Measurements from ENCODE around the gene SORCS3. TPM values are rescaled to one million over a fixed set of nuclear protein-coding genes. Genes with fewer than 3 reads are reported as not detected.

The SORCS3 gene
- total RNA-seq, 1 donor from 2014 or later, result not detected

DNA sequence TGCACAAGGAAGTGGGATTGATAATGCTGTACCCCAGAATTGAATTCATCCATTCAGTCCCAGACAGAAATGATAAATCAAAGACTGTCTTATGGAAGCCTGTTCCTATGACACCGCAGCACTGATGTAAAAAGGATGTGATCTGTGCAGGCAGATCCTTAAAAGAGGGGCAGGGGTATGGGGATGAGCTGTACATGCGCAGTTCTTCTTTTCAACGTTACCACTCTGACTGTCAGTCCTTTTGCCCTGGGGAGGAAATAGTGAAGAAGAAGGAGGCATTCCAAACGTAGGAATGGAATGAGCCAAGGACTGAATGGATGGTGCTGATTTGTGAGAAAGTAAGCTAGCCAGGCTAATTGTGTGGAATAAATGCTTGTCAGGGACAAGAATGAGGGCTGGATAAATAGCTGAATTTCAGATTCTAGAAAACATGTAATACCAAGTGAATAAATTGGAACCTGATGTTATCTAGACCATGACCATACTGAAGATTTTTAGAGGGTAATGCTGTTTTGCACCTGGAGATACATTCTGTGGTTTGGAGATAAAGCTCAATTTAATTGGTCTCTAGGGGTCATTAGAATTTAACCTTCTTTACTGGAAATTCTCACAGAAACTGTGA, 509.3 kb downstream of the SORCS3 start:
- intact Hi-C loops (cut with micrococcal nuclease), result no loop called here
- no peak for DNase-seq (ENCODE audit: low spot score)
- Mint-ChIP-seq H3K27ac (no peak overlapping the region), H3K9me3 (no peaks in the 10 kb centered on the region), H3K4me1 (ENCODE audit: low read depth) (no peaks in the 10 kb centered on the region), H3K36me3 (ENCODE audit: low read depth) (no peaks in the 10 kb centered on the region), H3K4me3 (ENCODE audit: low read depth) (no peak overlapping the region), H3K27me3 (ENCODE audit: low read depth) (no peaks in the 10 kb centered on the region)

DNA sequence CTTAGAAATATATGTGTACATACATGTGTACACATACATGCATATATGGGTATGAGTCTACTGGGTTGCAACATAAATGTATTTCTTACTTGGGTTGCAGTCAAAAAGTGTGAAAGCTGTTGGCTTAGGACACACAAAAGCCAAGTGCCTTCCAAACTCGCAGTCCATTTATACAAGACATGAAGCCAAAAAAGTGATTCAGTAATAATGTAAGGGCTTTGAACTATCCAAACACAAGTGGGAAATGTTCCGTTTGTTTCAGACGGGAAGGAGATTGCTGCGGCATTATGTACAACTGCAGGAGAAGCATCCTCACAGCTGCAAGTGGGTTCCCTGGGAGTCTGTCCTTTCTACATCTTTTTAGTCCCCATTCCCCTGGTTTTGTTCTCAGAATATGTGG, 513.6 kb downstream of the SORCS3 start:
- H3K27me3 Mint-ChIP-seq (ENCODE audit: low read depth), result no peaks in the 10 kb centered on the region
- H3K27ac Mint-ChIP-seq, result no peak overlapping the region
- H3K4me1 Mint-ChIP-seq (ENCODE audit: low read depth), result no peaks in the 10 kb centered on the region
- no peak overlapping the region for H3K4me3 Mint-ChIP-seq (ENCODE audit: low read depth)
- DNase-seq (ENCODE audit: low spot score), result no peak
- H3K36me3 Mint-ChIP-seq (ENCODE audit: low read depth), result no peaks in the 10 kb centered on the region
- intact Hi-C loops (cut with micrococcal nuclease), result no loop called here
- H3K9me3 Mint-ChIP-seq, result no peaks in the 10 kb centered on the region

DNA sequence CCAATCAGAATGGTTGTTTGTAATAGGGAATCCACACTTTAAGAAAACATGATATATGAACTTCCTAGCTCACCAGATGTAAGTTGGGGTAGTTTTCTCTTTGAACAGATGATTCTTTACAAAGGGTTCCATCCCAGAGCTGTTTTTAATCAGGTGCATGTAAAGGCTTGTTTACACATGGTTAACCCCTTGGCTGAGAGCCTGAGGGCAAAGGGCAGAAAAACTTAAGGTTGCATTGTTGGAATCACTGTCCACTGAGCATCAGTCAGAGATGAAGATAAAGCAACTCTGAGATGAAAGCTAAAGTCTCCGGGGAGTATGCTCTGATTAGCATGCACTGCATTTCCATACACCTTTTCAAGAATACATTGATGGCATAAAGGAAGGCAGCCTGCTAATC, 518.2 kb downstream of the SORCS3 start:
- H3K27ac Mint-ChIP-seq, result no peak overlapping the region

DNA sequence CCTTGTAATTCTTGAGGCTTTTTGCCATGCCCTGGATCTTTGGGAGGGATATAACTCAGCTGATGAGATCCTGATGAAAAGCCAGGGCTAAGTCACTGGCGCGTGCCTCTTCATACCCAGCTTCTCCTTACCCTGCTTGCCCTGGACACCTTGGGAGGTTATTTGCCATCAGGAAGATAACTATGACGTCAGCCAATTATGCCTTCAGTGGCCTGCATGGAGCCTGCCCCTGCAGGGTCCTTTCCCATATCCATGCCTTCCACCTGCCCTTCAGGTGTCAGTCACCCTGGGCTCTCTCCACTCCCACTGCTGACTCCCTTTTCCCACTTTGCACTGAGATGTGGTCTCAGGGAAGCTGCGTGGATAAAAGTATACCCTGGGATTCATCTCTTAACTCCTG, 520.1 kb downstream of the SORCS3 start:
- H3K9me3 Mint-ChIP-seq, result no peaks in the 10 kb centered on the region
- intact Hi-C loops (cut with micrococcal nuclease), result no loop called here
- no peak for DNase-seq (ENCODE audit: low spot score)
- H3K4me3 Mint-ChIP-seq (ENCODE audit: low read depth), result no peak overlapping the region
- no peaks in the 10 kb centered on the region for H3K27me3 Mint-ChIP-seq (ENCODE audit: low read depth)
- H3K36me3 Mint-ChIP-seq (ENCODE audit: low read depth), result no peaks in the 10 kb centered on the region
- H3K4me1 Mint-ChIP-seq (ENCODE audit: low read depth), result no peaks in the 10 kb centered on the region
- no peak overlapping the region for H3K27ac Mint-ChIP-seq

More for the DNA sequence above, 518.2 kb downstream of the SORCS3 start:
- Mint-ChIP-seq H3K4me3 (ENCODE audit: low read depth) (no peak overlapping the region), H3K4me1 (ENCODE audit: low read depth) (no peaks in the 10 kb centered on the region), H3K27me3 (ENCODE audit: low read depth) (no peaks in the 10 kb centered on the region), H3K9me3 (no peaks in the 10 kb centered on the region), H3K36me3 (ENCODE audit: low read depth) (no peaks in the 10 kb centered on the region)
- intact Hi-C loops (cut with micrococcal nuclease), result no loop called here
- no peak for DNase-seq (ENCODE audit: low spot score)

DNA sequence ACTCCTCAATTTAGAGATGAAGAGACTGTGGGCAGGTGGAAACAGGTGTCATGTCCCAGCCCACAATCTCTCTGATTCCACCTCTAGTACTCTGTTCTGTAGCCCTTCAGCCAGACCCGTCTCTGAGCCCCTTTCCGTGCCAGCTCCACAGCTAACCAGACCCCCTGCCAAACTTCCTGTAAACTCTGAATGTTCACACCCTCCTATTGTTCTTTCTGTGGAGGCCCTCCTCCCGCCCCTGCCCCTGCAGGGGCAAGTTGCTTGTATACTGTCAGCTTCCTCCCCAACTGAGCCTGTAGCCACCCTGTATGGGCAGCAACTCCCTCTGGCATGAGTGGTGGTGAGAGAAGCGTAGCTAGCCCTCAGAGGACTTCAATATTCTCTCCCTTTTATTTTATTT, 520.7 kb downstream of the SORCS3 start:
- H3K4me1 Mint-ChIP-seq (ENCODE audit: low read depth), result no peaks in the 10 kb centered on the region
- DNase-seq (ENCODE audit: low spot score), result no peak
- intact Hi-C loops (cut with micrococcal nuclease), result no loop called here
- no peaks in the 10 kb centered on the region for H3K9me3 Mint-ChIP-seq
- H3K4me3 Mint-ChIP-seq (ENCODE audit: low read depth), result no peak overlapping the region
- no peak overlapping the region for H3K27ac Mint-ChIP-seq
- no peaks in the 10 kb centered on the region for H3K27me3 Mint-ChIP-seq (ENCODE audit: low read depth)
- H3K36me3 Mint-ChIP-seq (ENCODE audit: low read depth), result no peaks in the 10 kb centered on the region

DNA sequence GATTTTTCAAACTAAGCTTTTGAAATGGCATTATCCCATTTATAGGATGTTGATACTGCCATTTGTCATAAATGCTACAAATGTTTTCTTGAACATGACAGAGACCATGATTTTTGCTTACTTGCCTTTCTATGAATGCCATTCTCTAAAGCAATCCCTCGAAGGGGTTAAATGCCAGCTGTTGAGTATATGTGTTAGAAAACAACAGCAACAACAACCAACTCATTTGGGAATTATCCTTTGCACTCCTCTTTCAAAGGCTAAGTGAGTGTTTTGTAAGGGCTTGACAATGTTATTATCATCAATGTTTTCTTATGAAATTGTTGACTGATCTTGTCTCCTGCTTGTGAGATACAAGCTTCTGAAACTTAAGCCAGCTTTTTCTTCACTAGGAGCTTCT, 529.4 kb downstream of the SORCS3 start:
- Mint-ChIP-seq H3K27ac (no peak overlapping the region), H3K9me3 (no peaks in the 10 kb centered on the region), H3K4me1 (ENCODE audit: low read depth) (no peaks in the 10 kb centered on the region), H3K27me3 (ENCODE audit: low read depth) (peaks cover 1% of the 10 kb centered on the region), H3K4me3 (ENCODE audit: low read depth) (no peak overlapping the region), H3K36me3 (ENCODE audit: low read depth) (no peaks in the 10 kb centered on the region)
- no peak for DNase-seq (ENCODE audit: low spot score)
- intact Hi-C loops (cut with micrococcal nuclease), result no loop called here

DNA sequence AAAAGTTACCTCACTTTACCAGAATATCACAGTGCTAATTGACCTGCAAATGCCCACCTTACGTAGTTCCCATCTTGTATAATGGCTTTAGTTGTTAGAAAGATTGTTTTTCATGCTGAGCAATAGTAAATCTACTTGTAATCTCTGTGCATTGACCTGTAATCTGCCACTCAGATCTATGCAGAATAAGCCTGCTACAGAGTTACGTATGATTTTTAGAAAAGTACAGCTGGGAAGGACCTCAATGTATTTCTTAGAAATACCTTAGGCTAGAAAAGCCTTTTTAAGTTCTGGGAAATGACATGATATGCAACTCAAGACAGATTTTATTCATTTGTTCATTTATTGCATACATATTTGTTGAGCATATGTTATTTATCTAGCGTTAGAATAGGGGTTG, 530.9 kb downstream of the SORCS3 start:
- peaks cover 1% of the 10 kb centered on the region for H3K27me3 Mint-ChIP-seq (ENCODE audit: low read depth)
- DNase-seq (ENCODE audit: low spot score), result no peak
- no peak overlapping the region for H3K4me3 Mint-ChIP-seq (ENCODE audit: low read depth)
- no peak overlapping the region for H3K27ac Mint-ChIP-seq
- intact Hi-C loops (cut with micrococcal nuclease), result no loop called here
- H3K9me3 Mint-ChIP-seq, result no peaks in the 10 kb centered on the region
- H3K36me3 Mint-ChIP-seq (ENCODE audit: low read depth), result no peaks in the 10 kb centered on the region
- H3K4me1 Mint-ChIP-seq (ENCODE audit: low read depth), result no peaks in the 10 kb centered on the region

DNA sequence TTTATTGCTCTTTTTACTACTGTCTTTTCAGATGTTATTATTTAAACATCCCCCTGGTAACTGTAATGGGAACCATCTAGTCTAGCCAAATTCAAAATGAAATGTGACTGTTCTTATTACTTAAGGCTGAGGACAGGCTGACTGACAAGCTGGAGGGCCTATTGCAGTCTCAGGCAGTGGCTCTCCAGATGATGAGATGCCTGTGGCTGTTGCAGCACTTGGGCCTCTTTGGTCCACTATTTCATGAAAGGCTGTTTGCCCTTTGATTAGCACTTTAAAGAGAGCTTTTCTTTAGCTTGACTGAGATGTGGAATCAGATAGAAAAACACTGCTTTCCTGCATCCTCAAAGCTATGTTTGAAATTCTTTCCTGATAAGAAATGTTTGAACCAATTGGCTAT, 540.5 kb downstream of the SORCS3 start:
- H3K27me3 Mint-ChIP-seq (ENCODE audit: low read depth), result no peaks in the 10 kb centered on the region
- DNase-seq (ENCODE audit: low spot score), result no peak
- H3K27ac Mint-ChIP-seq, result no peak overlapping the region
- H3K4me3 Mint-ChIP-seq (ENCODE audit: low read depth), result no peak overlapping the region
- H3K9me3 Mint-ChIP-seq, result no peaks in the 10 kb centered on the region
- H3K4me1 Mint-ChIP-seq (ENCODE audit: low read depth), result no peaks in the 10 kb centered on the region
- no peaks in the 10 kb centered on the region for H3K36me3 Mint-ChIP-seq (ENCODE audit: low read depth)
- intact Hi-C loops (cut with micrococcal nuclease), result no loop called here

DNA sequence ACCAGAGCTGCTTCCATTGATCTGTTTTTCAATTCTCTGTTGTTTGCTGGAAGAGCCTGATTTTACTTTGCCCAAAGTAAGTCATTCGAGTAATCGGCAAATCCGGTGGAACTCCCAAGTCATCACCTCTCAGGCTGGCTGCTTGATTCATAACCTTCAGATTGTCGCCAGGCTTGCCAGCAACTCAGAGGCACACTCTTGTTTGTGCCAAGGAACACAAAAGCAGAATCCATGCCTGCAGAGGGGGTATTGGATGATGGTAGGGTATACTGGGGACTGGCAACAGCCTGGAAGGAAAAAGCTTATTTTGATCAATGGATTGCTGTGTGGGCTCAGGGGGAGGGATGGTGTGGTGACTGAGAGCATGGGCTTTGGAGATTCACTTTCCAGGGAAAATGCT, 542.4 kb downstream of the SORCS3 start:
- H3K27ac Mint-ChIP-seq, result no peak overlapping the region
- DNase-seq (ENCODE audit: low spot score), result no peak
- no peaks in the 10 kb centered on the region for H3K4me1 Mint-ChIP-seq (ENCODE audit: low read depth)
- intact Hi-C loops (cut with micrococcal nuclease), result no loop called here
- no peaks in the 10 kb centered on the region for H3K9me3 Mint-ChIP-seq
- no peaks in the 10 kb centered on the region for H3K36me3 Mint-ChIP-seq (ENCODE audit: low read depth)
- no peaks in the 10 kb centered on the region for H3K27me3 Mint-ChIP-seq (ENCODE audit: low read depth)
- H3K4me3 Mint-ChIP-seq (ENCODE audit: low read depth), result no peak overlapping the region

DNA sequence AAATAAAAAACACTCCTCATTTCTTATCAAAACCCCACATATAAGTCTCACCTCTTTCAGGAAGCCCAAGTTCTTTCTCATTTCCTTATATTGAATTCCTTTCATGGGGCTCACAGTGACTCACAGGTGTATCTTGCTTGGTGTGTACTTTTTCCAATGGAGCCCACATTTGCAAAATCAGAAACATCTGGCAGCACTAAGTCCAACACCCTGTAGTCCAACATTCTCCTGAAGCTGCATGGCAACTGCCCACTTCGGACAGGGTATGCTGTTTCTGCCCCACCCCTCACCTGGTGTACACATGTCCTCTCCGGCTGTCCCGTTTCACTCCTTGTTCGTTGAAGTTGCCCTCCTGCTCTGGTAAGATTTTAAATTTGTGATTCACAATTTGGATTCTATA, 544.1 kb downstream of the SORCS3 start:
- no peak for DNase-seq (ENCODE audit: low spot score)
- intact Hi-C loops (cut with micrococcal nuclease), result no loop called here
- no peaks in the 10 kb centered on the region for H3K4me1 Mint-ChIP-seq (ENCODE audit: low read depth)
- no peak overlapping the region for H3K27ac Mint-ChIP-seq
- no peaks in the 10 kb centered on the region for H3K36me3 Mint-ChIP-seq (ENCODE audit: low read depth)
- no peak overlapping the region for H3K4me3 Mint-ChIP-seq (ENCODE audit: low read depth)
- no peaks in the 10 kb centered on the region for H3K9me3 Mint-ChIP-seq
- H3K27me3 Mint-ChIP-seq (ENCODE audit: low read depth), result no peaks in the 10 kb centered on the region

DNA sequence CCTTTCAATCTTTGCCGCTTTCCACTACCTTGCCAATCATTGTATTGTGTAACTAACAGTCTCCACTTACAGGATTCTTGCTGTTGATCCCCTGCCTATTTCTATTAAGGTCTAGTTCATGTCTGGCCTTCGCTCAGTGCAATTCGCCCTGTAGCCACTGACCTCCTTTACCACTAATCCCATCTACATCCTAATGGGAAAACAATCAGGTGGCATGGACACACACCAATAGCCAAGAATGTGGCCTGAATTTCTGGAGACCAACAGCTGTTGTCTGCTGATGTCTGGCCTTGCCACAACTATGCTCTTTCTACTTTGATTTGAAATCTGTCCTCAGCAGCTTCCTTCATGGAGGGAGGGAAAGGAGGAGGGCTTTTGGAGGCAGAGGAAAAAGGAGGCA, 546.2 kb downstream of the SORCS3 start:
- intact Hi-C loops (cut with micrococcal nuclease), result no loop called here
- H3K4me1 Mint-ChIP-seq (ENCODE audit: low read depth), result no peaks in the 10 kb centered on the region
- no peak overlapping the region for H3K27ac Mint-ChIP-seq
- DNase-seq (ENCODE audit: low spot score), result no peak
- H3K27me3 Mint-ChIP-seq (ENCODE audit: low read depth), result no peaks in the 10 kb centered on the region
- H3K9me3 Mint-ChIP-seq, result no peaks in the 10 kb centered on the region
- H3K4me3 Mint-ChIP-seq (ENCODE audit: low read depth), result no peak overlapping the region
- no peaks in the 10 kb centered on the region for H3K36me3 Mint-ChIP-seq (ENCODE audit: low read depth)

DNA sequence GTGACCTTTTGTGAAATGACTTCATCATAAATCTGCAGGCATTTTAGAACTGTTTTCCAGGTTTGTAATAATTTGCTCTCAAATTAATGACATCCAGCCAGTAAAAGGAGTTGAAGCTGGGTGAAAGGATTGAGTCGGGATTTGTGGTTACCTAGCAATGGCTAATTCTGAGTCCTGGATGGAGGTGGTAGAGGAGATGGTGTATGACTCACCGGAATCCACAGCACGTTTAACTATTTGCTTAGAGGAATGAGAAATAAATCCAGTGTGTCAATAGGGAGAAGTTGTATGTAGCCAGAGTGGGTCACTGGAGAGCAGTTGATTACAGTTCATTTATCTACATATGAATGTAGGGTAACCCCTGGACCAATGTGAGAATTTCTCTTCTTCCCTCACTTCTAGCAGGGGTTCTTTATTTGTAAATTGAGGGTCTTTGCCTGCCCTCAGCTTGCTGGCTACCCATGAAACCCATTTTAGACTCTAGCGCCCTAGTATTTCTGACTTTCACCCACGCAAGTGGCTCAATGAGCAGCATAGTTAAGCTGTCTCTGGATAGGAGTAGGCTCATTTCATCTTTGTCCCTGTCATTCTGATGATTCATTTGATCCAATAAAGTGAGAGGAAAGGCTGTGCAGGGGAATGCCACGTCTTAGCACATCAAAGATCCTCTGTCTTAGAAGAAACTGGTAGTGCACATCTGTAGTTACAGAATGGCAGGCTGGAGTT, 547.8 kb downstream of the SORCS3 start:
- H3K27me3 Mint-ChIP-seq (ENCODE audit: low read depth), result no peaks in the 10 kb centered on the region
- DNase-seq (ENCODE audit: low spot score), result no peak
- H3K4me3 Mint-ChIP-seq (ENCODE audit: low read depth), result no peak overlapping the region
- H3K36me3 Mint-ChIP-seq (ENCODE audit: low read depth), result no peaks in the 10 kb centered on the region
- intact Hi-C loops (cut with micrococcal nuclease), result no loop called here
- no peak overlapping the region for H3K27ac Mint-ChIP-seq
- no peaks in the 10 kb centered on the region for H3K4me1 Mint-ChIP-seq (ENCODE audit: low read depth)
- H3K9me3 Mint-ChIP-seq, result no peaks in the 10 kb centered on the region

DNA sequence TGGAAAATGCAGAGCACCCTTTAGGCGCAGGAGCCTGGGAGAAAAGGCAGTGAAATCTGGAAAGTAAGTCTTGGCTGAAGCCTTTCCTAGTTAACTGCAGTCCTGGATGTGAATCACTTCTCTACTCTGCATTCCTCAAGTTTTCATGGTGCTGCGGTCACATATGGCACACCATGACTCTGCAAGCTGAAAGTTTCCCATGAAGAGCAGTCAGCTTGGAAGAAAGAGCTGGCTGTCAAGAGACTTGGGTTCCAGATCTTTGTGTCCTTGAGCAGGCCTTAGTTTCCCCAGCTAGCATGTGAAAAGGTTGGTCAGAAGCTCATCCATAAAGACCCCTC, 548.3 kb downstream of the SORCS3 start:
- no peaks in the 10 kb centered on the region for H3K9me3 Mint-ChIP-seq
- intact Hi-C loops (cut with micrococcal nuclease), result no loop called here
- H3K4me1 Mint-ChIP-seq (ENCODE audit: low read depth), result no peaks in the 10 kb centered on the region
- no peaks in the 10 kb centered on the region for H3K36me3 Mint-ChIP-seq (ENCODE audit: low read depth)
- no peaks in the 10 kb centered on the region for H3K27me3 Mint-ChIP-seq (ENCODE audit: low read depth)
- DNase-seq (ENCODE audit: low spot score), result no peak
- H3K4me3 Mint-ChIP-seq (ENCODE audit: low read depth), result no peak overlapping the region
- no peak overlapping the region for H3K27ac Mint-ChIP-seq

DNA sequence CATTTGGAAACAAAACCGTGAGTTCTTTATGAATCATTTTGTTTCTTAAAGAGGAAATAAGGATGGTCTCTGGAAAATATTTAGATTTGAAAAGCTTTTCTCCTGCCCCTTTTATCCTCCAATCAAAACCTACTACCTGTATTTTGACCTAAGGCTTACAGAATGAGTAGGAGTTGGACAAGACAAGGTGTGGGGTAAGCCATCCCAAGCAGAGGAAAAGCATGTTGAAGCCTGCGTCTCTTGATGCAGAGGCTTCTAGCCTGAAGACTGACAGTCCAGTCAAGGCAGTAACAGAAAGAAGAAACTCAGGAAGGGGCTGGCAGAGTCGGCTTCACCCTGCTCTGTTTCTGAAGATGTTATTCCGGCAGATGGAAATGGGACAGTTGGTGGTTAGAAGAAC, 551.1 kb downstream of the SORCS3 start:
- no peaks in the 10 kb centered on the region for H3K9me3 Mint-ChIP-seq
- no peaks in the 10 kb centered on the region for H3K4me1 Mint-ChIP-seq (ENCODE audit: low read depth)
- no peak overlapping the region for H3K27ac Mint-ChIP-seq
- no peaks in the 10 kb centered on the region for H3K27me3 Mint-ChIP-seq (ENCODE audit: low read depth)
- no peak overlapping the region for H3K4me3 Mint-ChIP-seq (ENCODE audit: low read depth)
- no peak for DNase-seq (ENCODE audit: low spot score)
- intact Hi-C loops (cut with micrococcal nuclease), result no loop called here
- no peaks in the 10 kb centered on the region for H3K36me3 Mint-ChIP-seq (ENCODE audit: low read depth)
